Caki2 (cell line): Measurements from ENCODE around the gene SMIM22. TPM values are rescaled to one million over a fixed set of nuclear protein-coding genes. Genes with fewer than 3 reads are reported as not detected.

Experiments
- DNase-seq: peaks from one replicate; pipeline ENCODE4 v3.0.0-alpha.2; 2015; ENCODE audit warnings: low read depth
- in situ Hi-C: cut with HindIII; loops from 2 replicates; pipeline ENCODE4 v1.10.0; 2016; ENCODE audit warnings: low sequenced_read_pairs, low pct_unique_long_range_greater_than_20kb, mixed read lengths
- total RNA-seq: library from RNA; depleted of rRNA; stranded (reverse); fragments of >200 nt; shearing (Covaris generic); gene quantifications from 2 replicates; pipeline ENCODE4 v1.2.3, GENCODE V29; 2014; ENCODE audit warnings: low replicate concordance; rRNA removed

The SMIM22 gene, protein sequence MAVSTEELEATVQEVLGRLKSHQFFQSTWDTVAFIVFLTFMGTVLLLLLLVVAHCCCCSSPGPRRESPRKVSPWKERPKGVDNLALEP
- total RNA-seq: not detected in 2 replicates

DNA sequence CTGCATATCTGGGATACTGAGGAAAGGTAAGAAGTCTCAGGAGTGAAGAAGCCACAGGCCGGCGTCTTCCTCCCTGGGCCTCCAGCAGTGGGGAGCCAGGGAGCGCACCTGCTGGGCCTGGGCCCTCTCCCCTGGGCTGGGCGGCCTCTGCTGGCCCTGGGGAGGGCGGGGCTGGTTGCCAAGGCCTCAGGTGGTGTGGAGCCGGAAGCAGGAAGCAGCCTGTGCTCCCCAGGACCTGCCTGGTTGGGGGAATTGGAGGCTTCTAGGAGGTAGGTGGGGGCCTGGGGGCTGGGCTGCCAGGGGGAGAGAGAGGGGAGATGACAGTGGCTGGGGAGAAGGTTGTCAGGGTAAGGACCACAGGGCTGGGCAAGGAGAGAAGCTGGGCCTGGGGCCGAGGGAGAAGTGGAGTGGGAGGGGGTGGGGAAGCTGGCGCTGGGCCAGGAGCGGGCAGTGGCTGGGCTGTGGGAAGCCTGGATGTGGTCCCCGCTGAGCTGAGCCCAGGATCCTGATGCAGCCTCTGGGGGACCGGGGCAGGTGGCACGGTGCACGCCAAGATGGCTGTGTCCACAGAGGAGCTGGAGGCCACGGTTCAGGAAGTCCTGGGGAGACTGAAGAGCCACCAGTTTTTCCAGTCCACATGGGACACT is at the start of gene SMIM22:
TSS of gene SMIM22 (plus strand) at position 189 of the 647 bp plus-strand sequence. CDS start at position 555, 366 bp downstream.
- in situ Hi-C loops: no loop called here
- DNase-seq: no peak

DNA sequence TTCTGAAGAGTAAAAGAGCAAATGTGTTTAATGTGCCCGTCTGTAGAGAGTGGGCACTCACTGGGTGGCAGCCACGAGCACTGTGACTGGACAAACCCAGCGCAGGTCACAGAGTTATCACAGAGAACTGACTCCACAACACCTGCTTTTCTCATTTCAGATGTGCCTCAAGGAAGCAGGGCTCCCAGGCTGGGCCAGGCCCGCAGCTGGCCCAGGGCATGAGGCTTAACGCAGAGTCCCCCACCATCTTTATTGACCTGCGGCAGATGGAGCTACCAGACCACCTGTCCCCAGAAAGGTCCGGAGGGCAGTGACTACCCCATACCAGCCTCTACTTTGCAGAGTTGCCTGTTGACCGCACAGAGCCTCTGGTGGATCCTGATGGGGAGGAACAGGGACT is 49.0 kb upstream of the SMIM22 start:
- in situ Hi-C loops: no loop called here
- no peak for DNase-seq

DNA sequence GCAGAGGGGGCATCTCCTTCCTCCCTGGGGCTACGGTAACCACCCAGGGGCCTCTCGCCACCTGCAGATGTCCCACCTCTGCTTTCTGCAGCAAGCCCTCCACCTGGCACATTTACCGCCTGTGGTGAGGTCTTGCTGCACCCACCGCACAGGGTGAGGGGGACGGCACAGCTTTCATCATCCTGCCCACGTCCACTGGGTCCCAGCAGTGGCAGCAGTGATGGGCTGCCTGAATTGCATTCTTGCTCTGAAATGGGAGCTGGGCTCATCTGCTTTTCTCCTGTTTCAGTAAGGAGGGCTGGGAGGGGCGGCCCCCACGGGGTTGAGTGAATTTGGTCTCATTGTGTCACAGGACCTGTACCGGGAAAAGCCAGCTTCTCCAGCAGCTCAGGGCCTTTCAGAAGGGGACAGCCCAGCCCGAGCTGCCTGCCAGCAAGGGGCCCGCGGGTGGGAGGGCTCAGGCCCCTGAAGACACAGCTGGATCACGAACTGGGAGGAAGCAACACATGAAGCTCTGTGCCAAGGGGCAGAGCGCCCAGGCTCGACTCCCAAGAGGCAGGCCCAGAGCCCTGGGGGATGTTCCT is 48.1 kb upstream of the SMIM22 start:
- no peak for DNase-seq
- in situ Hi-C loops: no loop called here

DNA sequence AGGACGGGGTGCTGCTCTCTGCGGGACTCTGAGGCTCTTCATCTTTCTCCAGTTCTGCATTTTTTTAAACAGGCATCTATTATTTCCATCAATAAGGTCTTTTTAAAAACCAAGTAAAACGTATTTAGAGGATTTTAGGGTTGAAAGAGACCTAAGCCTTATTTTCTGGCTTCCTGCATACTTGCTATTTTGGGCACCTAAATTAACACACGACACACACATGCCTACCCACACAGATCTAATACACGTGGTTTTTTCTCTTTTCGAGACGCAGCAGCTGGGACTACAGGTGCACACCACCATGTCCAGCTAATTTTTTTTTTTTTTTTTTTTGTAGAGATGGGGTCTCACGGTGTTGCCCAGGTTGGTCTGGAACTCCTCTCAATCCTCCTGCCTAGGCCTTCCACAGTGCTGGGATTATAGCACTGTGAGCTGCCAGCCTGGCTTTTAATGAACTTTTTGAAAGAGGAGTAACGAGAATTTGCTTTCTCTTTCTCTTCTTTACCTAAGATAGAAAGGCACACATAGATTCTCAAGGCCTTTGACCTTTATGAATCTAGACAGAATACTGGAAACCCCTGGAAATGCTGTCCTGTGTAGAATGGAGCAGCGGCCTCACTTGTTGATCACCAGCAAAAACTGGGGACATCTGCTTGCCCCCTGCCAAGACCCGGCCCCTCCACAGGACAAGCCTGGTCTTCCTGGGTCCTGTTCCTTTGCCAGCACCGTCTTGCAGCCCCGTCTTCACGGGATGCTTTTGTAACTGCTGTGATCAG is 47.1 kb upstream of the SMIM22 start:
- in situ Hi-C loops: no loop called here
- DNase-seq: no peak

DNA sequence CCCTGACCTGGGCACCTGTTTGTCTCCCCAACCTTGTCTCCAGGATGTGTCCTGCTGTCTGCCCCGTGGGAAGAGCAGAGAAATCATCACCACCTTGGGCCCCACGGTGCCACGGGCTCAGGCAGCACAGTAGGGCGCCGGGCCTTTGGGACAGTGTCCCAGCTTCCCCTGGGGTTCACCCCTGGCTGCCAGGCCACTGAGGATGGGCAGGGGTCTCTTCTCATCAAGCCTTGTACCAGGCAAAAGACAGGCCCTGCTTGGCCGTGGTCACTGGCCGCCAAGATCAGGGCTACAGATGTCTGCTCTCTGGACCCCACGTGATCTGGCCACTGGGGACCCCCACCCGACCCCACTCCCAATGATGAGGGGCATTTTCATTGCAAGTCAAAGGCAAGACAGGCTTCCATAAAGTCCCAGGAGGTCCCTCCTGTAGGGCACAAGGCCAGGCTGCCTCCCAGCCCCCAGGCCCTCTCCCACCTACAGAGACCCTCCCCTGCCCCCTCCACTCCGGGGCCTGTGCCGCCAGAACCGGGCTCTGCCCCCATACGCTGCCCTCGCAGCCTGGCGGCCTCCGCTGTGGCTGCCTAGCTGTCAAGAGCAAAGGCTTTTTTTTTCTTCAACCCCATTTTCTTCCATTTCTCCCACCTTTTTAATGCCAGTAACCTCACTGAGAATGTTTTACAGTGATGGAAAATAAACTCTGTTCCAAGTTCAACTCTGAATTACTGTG is 46.3 kb upstream of the SMIM22 start:
- no peak for DNase-seq
- in situ Hi-C loops: no loop called here

DNA sequence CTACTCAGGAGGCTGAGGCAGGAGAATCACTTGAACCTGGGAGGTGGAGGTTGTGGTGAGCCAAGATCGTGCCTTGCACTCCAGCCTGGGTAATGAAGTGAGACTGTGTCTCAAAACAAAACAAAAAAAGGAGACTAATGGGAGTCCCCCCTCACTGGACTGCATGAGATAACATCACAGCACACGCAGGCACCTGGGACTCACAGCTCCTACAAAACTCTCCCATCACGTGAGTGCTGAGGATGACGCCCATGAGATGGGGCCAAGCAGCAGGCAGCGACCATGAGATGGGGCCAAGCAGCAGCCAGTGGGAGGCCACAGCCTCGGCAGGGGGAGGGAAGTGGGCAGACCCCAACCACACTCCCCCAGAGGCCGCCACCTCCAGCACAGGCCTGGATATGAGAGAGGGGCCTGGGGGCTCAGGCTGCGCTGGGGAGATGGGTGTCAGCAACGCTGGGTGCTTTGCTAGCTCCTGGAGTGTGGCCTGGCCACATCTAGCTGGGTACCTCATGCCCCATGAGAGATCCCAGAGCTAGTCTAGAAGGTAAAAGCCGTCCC is 45.4 kb upstream of the SMIM22 start:
- in situ Hi-C loops: no loop called here
- no peak for DNase-seq

DNA sequence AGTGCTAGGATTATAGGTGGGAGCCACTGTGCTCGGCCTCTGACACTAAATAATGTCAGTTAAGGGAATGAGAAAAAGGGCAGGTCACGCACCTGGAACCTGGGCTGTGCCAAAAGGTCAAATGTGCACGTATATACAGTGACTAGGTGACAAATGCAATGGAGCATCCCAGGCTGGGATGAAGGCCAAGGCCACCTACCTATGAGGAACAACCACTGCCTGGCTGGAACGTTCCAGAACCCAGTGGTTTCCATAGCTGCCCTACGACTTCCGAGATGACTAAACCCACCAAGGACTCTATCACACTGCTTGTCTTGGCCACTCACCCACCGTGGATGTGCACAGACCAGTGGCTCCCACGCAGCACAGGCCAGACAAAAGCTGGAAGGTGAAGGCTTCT is 44.3 kb upstream of the SMIM22 start:
- in situ Hi-C loops: no loop called here

DNA sequence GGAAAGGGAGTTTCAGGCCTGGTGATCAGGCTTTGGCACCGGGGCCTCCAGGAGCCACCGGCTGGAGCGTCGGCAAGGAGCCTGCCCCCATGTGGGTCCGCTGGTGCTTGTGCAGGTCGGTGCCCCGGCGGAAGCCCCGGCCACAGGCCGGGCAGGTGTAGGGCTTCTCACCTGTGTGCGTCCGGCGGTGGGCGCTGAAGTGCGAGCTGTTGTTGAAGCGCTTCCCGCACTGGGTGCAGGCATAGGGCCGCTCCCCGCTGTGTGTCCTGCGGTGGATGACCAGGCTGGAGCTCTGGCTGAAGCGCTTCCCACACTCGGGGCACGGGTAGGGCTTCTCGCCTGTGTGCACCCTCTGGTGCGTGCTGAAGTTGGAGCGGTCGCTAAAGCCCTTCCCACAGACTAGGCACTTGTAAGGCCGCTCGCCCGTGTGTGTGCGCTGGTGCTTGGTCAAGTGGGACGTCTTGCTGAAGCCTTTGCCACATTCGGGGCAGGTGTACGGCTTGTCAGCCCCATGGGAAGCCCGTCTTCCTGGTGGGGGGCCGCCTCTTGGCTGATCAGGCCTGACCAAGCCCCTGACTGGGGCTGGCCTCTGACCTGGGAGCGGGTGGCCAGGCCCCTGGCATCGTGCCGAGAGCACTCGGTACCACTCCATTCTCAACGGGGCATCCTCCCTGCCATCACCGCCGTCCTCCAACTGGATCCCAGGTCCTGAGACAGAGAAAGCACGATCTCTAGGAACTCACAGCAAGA is 42.6 kb upstream of the SMIM22 start:
- in situ Hi-C loops: no loop called here
- no peak for DNase-seq

More for the DNA sequence above, 44.3 kb upstream of the SMIM22 start:
- no peak for DNase-seq

DNA sequence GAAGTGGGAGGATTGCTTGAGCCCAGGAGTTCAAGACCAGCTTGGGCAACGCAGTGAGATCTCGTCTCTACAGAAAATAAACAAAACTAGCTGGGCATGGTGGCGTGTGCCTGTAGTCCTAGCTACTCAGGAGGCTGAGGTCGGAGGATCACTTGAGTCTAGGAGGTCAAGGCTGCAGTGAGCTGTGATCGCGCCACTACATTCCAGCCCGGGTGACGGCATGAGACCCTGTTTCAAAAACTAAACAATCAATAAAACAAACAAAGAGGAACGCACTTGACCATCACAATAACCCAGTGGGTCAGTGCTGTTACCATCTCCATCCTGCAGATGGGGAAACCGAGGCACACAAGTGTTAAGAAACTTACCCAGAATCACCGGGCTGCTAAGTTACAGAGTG is 41.9 kb upstream of the SMIM22 start:
- DNase-seq: no peak
- in situ Hi-C loops: no loop called here

DNA sequence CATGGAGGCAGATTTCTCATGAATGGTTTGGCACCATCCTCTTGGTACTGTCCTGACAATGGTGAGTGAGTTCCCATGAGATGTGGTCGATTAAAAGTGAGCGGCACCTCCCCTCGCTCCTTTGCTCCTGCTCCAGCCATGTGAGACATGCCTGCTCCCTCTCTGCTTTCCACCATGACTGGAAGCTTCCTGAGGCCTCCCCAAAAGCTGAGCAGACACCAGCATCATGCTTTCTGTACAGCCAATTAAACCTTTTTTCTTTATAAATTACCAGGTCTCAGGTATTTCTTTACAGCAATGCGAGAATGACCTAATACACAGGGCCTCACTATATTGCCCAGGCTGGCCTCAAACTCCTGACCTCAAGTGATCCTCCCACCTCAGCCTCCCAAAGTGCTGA is 40.3 kb upstream of the SMIM22 start:
- in situ Hi-C loops: no loop called here
- DNase-seq: no peak

DNA sequence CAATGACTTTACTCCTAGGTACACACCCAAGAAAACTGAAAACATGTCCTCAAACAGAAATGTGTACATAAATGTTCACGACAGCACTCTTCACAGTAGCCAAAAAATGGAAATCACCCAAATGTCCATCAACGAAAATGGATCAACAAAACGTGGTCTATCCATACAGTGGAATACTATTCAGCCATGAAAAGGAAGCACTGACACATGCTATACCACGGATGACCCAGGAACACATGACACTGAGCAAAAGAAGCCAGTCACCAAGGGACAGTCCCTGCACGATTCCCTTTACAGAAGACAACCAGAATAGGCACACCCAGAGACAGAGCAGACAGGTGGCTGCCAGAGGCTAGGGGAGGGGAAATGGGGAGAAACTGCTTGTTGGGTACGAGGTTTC is 39.5 kb upstream of the SMIM22 start:
- in situ Hi-C loops: no loop called here
- no peak for DNase-seq

DNA sequence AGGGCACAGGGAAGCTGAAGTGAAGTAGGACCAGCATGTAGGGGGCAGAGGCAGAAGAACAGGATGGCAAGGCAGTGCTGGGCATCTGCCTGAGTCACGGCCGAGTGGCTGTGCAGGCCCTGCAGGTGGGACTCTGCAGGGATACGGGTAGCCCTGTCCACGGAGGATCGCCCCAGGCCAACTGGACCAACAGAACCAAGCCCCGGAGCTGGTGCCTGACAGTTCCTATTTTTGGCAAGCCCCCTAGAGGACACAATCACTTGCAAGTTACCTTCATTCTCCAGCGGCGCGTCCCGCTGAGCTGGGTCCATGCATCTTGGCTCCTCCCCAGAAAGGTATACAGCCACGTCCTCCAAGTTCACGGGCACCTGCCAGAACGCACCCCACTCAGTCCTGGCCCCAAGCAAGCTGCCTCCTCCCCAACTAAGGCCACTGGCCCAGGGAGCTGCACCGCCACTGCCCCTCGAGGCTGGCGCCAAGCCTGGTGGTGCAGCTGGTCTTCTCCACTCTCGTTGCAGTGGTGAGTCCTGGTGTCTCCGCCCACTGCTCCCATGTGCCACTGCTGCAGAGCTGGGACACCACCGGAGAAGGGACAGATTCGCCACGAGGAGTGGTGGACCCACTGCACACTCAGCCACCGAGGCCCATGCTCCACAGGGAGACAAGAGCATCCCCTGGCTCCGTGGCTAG is 34.8 kb upstream of the SMIM22 start:
- in situ Hi-C loops: no loop called here
- DNase-seq: no peak

DNA sequence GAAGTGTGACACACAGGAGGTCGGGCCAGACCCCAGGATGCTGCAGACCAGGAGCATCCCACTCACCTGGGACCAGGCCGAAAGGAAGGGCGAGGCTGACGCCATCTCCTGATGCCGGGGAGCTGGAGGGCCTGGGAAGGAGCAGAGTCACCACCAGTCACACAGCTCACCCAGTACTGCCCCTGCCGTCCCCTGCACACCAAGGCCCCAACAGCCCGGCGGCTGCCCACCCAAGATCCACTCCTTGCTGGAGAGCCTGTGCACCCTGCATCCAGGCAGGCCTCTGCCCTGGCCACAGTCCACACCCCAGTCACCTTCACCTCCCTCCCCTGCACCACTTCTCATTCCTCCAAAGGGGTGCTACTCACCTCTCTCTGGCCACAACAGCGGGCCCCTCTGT is 33.0 kb upstream of the SMIM22 start:
- in situ Hi-C loops: no loop called here
- DNase-seq: no peak

DNA sequence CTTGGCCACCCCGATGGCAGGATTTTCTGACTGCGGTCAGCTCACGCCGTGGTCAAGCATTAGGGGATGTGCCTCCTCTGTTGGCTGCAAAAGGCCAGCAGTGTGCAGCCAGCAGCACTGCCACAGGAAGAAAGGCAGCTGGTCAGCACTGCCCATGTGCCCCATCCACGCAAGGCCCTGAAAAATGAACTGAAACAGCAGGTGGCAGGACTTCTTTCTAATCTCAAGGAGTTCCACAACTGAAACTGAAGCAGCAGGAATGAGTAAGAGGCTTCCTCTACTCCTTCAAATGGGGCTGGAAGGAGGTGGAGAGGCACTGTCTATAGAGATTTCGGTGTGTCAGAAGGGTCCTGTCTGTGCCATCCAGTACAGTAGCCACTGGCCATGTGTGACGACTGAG is 31.4 kb upstream of the SMIM22 start:
- in situ Hi-C loops: no loop called here
- DNase-seq: no peak

DNA sequence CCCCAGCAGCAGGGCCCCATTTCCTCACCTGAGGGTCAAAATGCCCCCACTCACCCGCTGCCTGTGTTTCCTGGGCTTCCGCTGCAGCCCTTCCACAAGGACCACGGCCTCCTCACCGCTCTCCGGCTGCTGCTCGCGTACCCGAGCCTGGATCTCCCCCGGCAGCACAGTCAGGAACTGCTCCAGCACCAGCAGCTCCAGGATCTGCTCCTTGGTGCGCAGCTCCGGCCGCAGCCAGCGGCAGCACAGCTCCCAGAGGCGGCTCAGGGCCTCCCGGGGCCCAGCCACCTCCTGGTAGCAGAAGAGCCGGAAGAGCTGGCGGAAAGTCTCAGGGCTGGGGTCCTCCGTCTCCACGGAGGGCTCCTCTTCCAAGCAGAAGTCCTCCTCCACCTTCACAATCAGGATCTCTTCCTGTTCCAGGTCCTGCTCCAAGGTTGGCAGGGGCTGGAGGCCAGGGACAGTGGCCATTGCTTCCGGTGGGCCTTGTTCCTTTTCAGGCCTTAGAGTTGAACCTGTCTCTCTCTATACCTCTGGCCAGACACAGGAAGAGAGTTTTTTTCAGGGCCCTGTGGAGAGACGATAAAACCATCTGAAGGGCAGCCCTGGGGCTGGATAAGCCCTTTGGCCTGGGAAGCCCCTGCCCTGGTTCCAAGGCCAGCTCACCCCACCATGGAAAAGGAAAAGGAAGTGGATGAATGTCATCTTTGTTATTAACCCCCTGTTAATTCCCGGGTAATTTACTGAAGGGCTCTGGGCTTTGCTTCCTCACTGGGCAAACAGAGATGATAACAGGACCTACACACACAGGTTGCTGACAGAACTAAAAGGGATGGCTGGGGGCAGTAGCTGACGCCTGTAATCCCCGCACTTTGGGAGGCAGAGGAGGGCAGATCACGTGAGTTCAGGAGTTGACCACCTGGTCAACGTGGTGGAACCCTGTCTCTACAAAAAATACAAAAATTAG is 29.4 kb upstream of the SMIM22 start:
- in situ Hi-C loops: no loop called here
- DNase-seq: no peak

DNA sequence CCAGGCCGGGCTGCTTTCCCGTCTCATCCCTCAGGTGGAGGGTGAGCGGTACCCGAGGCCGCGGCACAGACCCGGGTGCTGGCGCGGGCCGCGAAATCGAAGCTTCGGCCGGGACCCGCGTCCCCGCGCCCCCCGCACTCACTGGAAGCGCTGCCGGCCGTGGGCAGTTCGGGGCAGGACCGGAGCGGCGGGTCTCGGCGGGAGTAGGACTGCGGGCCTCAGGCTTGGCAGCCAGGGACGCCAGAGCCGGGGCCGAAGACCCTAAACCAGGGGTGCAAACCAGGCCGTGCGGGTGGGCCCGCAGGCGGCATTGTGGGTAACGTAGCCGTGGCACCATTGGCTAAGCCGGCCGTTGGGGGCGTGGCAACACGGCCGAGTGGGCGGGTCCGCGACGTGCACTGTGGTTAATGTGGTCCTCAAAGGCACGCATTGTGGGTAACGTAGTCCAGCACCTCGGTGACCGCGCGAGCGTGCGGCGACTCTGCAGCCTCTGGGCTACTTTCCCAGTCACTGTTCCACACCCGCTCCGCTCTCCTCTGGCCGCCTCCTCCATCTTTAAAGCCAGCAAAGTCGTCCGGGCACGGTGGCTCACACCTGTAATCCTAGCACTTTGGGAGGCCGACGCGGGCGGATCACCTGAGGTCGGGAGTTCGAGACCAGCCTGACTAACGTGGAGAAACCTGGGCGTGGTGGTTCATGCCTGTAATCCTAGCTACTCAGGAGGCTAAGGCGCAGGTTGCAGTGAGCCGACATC is 28.1 kb upstream of the SMIM22 start, which contains the start of gene ZNF500:
TSS of gene ZNF500 (minus strand) at position 288 of the 754 bp plus-strand sequence. CDS start 1,184 bp downstream, outside the sequence.
- in situ Hi-C loops: no loop called here

More for the DNA sequence above, 28.1 kb upstream of the SMIM22 start, which contains the start of gene ZNF500:
- DNase-seq: peak; percentile 94
